IPS-15b (cell line): ENCODE results near the gene LDLRAD4.

Experiments used
- H3K27me3 ChIP-seq: one replicate; pipeline ENCODE4 v1.6.1; 2013; ENCODE audit warnings: low read length; ENCODE audit not compliant: control insufficient read depth, insufficient read depth
- H3K36me3 ChIP-seq: one replicate; pipeline ENCODE4 v1.6.1; 2013; ENCODE audit warnings: low read length; ENCODE audit not compliant: control insufficient read depth, insufficient read depth
- H3K4me1 ChIP-seq: one replicate; pipeline ENCODE4 v1.6.1; 2013; ENCODE audit warnings: mild to moderate bottlenecking, low read length; ENCODE audit not compliant: control insufficient read depth, insufficient read depth
- H3K4me3 ChIP-seq: one replicate; pipeline ENCODE4 v1.5.1; 2013; ENCODE audit warnings: low read depth, low read length
- H3K9ac ChIP-seq: one replicate; pipeline ENCODE4 v1.6.1; 2013; ENCODE audit warnings: low read depth, mild to moderate bottlenecking, low read length
- H3K9me3 ChIP-seq: one replicate; pipeline ENCODE4 v1.6.1; 2013; ENCODE audit warnings: mild to moderate bottlenecking, low read length; ENCODE audit not compliant: control insufficient read depth, insufficient read depth

The LDLRAD4 gene

DNA sequence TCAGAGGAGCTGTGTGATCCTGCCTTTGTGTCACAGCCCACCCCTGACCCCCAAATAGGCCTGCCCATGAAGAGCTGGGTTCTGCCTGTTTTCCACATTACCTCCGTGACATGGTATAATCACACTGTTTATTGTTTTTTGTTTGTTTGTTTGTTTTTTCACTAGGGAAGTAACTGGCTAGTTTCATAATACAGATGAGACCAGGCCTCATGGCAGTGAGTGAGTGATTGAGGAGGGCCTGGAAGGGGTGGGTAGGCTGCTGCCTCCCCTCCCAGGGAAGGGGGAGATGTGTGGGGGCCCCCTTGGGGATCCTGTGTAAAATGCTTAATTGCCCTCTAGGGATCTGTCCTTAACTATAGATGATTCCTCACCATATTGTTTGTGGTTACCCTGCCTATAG is 190.5 kb downstream of the LDLRAD4 start:
- Histone ChIP-seq H3K27me3 (no peaks in the 10 kb centered on the region), H3K4me3 (no peak overlapping the region), H3K9me3 (no peaks in the 10 kb centered on the region), H3K36me3 (no peaks in the 10 kb centered on the region), H3K4me1 (no peaks in the 10 kb centered on the region), H3K9ac (no peak overlapping the region)

- H3K27me3 ChIP-seq, result no peaks in the 10 kb centered on the region
- H3K9ac ChIP-seq, result no peak overlapping the region
- no peaks in the 10 kb centered on the region for H3K36me3 ChIP-seq
- H3K4me3 ChIP-seq, result no peak overlapping the region
- H3K9me3 ChIP-seq, result no peaks in the 10 kb centered on the region
- H3K4me1 ChIP-seq, result peaks cover 5% of the 10 kb centered on the region
Observed at GRCh38 chr18:13409997-13410396, 191.4 kb downstream of the LDLRAD4 start.

DNA sequence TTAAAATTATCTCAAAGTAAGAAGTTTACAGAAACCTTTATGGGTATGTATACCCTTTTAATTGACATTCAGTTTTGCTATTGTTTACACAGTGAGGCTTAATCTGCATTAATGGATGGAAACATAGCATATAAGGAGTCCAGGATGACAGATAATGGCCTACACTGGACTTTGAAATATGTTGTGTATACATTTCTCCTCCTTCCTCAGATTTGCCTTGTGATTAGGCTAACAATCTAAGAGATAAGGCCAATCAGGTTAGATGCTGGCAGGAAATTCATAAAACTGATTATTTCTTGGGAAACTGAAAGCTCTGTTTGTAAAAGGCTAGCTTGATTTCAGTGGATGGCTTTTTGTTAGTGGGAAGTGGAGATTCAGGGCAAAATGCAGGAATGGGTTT is 191.9 kb downstream of the LDLRAD4 start:
- no peak overlapping the region for H3K9ac ChIP-seq
- no peaks in the 10 kb centered on the region for H3K27me3 ChIP-seq
- peaks cover 5% of the 10 kb centered on the region for H3K4me1 ChIP-seq
- no peaks in the 10 kb centered on the region for H3K36me3 ChIP-seq
- no peak overlapping the region for H3K4me3 ChIP-seq
- no peaks in the 10 kb centered on the region for H3K9me3 ChIP-seq

- Histone ChIP-seq H3K9ac (no peak overlapping the region), H3K4me3 (no peak overlapping the region), H3K36me3 (no peaks in the 10 kb centered on the region), H3K27me3 (no peaks in the 10 kb centered on the region), H3K4me1 (peaks cover 5% of the 10 kb centered on the region), H3K9me3 (no peaks in the 10 kb centered on the region)
Observed at GRCh38 chr18:13412017-13412416, 193.5 kb downstream of the LDLRAD4 start.

DNA sequence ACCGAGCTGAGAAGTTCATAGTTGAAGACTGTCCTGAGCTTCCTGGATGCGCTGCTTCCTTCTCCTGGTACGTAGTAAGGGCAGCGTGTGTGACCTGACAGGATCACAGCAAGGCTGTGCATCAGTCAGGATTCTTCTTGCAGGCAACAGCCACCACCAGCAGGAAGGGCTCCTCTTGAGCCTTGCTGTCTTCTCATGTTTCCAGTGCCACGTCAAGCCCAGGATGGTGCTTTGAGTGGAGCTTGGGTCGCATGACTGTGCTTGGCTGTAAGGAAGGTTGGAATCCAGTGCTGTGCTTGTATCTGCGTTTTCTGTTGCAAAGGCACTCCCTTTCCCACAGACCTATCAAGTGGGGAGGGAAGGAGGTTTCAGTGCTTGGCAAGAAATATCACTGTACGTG is 194.3 kb downstream of the LDLRAD4 start:
- Histone ChIP-seq H3K4me1 (peaks cover 5% of the 10 kb centered on the region), H3K36me3 (no peaks in the 10 kb centered on the region), H3K9ac (no peak overlapping the region), H3K4me3 (no peak overlapping the region), H3K9me3 (no peaks in the 10 kb centered on the region), H3K27me3 (no peaks in the 10 kb centered on the region)

DNA sequence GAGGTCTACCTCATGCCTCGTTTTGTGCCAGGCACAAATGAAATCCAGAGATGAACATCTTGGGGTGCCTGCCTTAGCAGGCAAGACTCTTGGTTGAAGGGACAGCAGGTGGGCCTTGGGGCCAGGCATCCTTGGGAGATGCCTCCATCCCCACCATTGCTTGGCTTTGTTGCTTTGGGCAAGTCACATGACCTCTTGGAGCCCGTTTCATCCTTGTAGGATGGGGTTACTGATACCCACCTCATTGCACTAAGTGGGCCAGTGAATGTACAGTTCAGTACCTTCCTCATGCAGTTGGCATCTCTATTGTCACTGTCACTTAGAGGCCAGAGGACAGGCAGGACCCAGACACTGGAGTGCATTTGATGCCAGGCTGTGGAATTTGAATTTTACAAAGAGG is 195.5 kb downstream of the LDLRAD4 start:
- H3K9me3 ChIP-seq, result no peaks in the 10 kb centered on the region
- H3K4me1 ChIP-seq, result peaks cover 5% of the 10 kb centered on the region
- no peaks in the 10 kb centered on the region for H3K36me3 ChIP-seq
- H3K9ac ChIP-seq, result no peak overlapping the region
- H3K27me3 ChIP-seq, result no peaks in the 10 kb centered on the region
- H3K4me3 ChIP-seq, result no peak overlapping the region

DNA sequence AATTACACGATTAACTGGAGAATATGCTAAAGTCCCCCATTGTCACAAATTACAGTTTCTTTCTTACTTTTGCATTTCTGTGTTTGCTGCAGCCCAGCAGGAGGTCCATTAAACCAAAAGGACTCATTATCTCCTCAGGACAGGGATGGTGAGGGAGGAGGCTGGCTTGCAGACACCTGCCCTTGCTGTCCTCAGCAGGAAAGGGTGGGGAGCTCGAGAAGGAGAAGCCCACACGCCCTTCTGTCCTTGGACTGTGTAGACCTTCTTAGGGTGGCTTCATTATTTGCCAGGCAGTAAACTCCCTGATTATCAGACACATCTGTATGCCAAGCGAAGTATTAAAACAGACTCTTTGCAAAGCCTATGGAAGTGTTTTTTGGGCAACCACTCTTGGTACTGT is 196.0 kb downstream of the LDLRAD4 start:
- no peaks in the 10 kb centered on the region for H3K27me3 ChIP-seq
- H3K4me3 ChIP-seq, result no peak overlapping the region
- H3K4me1 ChIP-seq, result peaks cover 5% of the 10 kb centered on the region
- no peaks in the 10 kb centered on the region for H3K9me3 ChIP-seq
- no peak overlapping the region for H3K9ac ChIP-seq
- H3K36me3 ChIP-seq, result no peaks in the 10 kb centered on the region

DNA sequence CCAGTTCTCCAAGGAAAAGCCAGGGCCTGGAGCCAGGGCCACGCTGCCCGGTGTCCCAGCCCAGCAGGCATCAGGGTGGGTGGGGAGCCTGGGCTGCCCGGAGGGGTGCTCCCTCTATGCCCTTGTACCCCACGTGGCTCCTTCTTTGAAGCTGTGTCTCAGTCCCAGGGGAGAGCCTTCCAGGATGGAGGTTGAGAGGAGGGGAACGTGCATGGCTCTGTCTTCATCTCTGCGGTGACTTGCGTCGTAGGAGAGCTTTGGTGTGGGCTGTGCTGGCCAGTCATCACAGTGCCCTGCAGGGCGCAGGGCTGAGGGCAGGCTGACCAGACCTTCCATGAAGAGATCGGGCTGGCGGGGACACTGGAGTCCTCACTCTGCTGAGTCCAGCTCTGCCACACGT is 197.2 kb downstream of the LDLRAD4 start:
- Histone ChIP-seq H3K27me3 (no peaks in the 10 kb centered on the region), H3K36me3 (no peaks in the 10 kb centered on the region), H3K9me3 (no peaks in the 10 kb centered on the region)

DNA sequence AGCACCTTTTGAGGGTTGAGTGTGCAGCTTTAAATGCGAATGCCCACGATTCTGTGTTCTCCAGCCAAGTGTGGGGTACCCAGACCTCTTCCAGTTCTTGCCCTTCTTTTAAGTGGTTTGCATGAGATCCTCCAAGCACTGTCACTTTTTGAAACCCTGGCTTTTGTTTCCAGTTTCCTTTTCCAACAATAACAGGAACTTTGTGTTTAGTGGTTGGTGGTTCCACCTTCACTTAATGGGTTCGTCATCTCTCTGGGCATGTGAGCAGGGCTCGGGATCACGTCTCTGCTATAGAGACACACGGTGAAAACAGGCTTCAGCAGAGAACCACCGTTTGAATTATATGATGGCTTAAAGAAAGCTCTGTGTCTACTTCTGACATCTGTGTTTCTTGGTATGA is 197.6 kb downstream of the LDLRAD4 start:
- no peaks in the 10 kb centered on the region for H3K36me3 ChIP-seq
- no peaks in the 10 kb centered on the region for H3K9me3 ChIP-seq
- H3K9ac ChIP-seq, result no peak overlapping the region
- no peaks in the 10 kb centered on the region for H3K27me3 ChIP-seq
- H3K4me1 ChIP-seq, result peaks cover 5% of the 10 kb centered on the region
- H3K4me3 ChIP-seq, result no peak overlapping the region

More for the DNA sequence above, 197.2 kb downstream of the LDLRAD4 start:
- Histone ChIP-seq H3K9ac (no peak overlapping the region), H3K4me1 (peaks cover 5% of the 10 kb centered on the region), H3K4me3 (no peak overlapping the region)

DNA sequence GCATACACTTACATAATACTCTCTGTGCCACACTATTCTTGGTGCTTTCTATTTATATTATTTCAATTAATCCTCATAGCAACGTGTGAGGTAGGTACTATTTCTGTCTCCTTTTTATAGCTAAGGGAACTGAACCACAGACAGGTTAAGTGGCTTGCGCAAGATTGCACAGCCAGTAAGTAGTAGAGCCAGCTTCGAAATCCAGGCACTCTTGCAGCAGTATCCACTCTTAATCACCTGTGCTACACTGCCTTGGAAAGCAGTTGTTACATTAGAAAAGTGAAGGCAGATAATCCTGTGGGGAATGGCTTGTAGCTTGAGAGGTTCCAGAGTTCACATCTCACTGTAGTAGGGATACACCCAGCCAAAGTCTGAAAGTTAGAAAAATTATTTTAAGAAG is 198.3 kb downstream of the LDLRAD4 start:
- H3K27me3 ChIP-seq, result no peaks in the 10 kb centered on the region
- H3K36me3 ChIP-seq, result no peaks in the 10 kb centered on the region
- no peak overlapping the region for H3K4me3 ChIP-seq
- H3K9me3 ChIP-seq, result no peaks in the 10 kb centered on the region
- peaks cover 5% of the 10 kb centered on the region for H3K4me1 ChIP-seq
- no peak overlapping the region for H3K9ac ChIP-seq

DNA sequence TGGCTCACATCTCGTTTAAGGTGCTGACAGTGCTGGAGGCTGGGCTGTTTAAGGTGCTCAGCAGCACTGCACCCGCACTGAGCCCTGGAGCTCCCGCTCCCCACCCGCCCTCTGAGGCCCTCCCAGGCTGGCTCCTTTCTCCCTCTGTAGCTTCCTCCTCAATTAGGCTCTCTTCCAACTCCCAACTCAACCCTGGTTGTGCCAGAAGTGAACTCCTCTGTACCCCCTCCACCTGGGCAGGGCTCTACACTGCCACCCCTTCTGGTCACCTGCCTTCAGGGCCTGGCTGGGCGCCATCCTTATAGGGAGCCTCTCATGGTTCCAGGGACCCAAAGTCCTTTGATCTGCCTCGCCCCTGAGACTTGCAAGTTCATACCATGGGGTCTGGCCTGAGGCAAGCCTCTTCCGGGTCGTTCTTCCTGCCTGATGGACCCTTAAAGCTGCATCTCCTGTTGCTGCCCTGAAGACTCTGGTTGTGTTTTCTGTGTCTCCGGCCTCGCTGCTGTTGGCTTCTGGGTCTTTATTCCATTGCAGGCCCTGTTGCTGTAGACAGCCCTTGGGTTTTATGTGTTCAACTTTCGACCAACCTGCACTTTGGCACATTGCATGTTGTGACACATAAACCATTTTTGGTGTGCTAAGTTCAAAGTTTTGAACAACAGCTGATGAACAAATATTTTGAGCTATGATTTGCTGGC is 199.6 kb downstream of the LDLRAD4 start:
- Histone ChIP-seq H3K9ac (no peak overlapping the region), H3K9me3 (no peaks in the 10 kb centered on the region), H3K4me3 (no peak overlapping the region), H3K27me3 (no peaks in the 10 kb centered on the region), H3K4me1 (peaks cover 5% of the 10 kb centered on the region), H3K36me3 (no peaks in the 10 kb centered on the region)

DNA sequence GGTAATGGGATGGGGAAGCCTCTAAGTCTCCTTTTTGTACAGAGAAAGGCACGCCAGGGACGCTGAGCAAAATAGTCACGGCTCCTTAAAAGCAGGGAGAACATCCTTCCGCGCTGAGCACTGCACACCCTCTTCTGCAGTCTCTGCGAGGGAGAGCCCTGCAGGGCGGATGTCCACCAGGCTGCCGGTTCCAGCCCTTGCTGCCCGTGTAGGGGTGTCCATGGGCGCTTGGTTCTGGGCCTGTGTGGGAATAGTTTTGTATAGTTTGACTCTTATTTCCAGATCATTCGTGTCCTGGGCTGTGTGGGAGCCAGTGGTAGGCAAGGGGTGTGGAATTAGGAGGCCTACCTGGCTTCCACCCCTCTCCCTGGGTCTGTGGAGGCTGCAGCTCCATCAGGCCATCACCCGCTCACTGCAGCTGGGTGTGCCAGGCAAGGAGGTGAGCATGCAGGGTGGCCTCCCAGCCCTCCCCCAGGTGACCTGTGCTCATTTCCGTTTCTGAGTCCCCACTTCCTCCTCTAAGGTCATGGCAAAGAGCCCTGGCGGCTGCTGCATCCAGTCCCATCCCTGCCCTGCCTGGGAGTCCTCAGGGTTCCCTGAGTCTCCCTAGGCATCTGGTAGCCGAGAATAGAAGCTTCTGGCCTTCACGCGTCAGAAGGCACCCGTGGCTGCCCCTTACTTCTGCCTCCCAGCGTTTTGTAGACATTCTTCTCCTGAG is 202.6 kb downstream of the LDLRAD4 start:
- Histone ChIP-seq H3K4me1 (no peaks in the 10 kb centered on the region), H3K27me3 (no peaks in the 10 kb centered on the region), H3K4me3 (no peak overlapping the region), H3K36me3 (no peaks in the 10 kb centered on the region), H3K9me3 (no peaks in the 10 kb centered on the region), H3K9ac (no peak overlapping the region)
